ENCODE data around the gene TRIM67.

GRCh38 chr1:231260351-231260750 is 98.5 kb downstream of the TRIM67 start:
- TF ChIP-seq CTCF (IDR thresholded peaks at IDR 0.05 in 8 of 11, conservative IDR thresholded peaks at IDR 0.05 in 3 of 11) = no peak
- TF ChIP-seq POLR2AphosphoS5 (IDR thresholded peaks at IDR 0.05) = no peak
